ENCODE results near the gene PRLR. TPM values are rescaled to one million over a fixed set of nuclear protein-coding genes. Genes with fewer than 3 reads are reported as not detected.

PRLR gene
- total RNA-seq, 4 donors from 2014 or later, result 15.8 to 80.6 (median 48.0) TPM

DNA sequence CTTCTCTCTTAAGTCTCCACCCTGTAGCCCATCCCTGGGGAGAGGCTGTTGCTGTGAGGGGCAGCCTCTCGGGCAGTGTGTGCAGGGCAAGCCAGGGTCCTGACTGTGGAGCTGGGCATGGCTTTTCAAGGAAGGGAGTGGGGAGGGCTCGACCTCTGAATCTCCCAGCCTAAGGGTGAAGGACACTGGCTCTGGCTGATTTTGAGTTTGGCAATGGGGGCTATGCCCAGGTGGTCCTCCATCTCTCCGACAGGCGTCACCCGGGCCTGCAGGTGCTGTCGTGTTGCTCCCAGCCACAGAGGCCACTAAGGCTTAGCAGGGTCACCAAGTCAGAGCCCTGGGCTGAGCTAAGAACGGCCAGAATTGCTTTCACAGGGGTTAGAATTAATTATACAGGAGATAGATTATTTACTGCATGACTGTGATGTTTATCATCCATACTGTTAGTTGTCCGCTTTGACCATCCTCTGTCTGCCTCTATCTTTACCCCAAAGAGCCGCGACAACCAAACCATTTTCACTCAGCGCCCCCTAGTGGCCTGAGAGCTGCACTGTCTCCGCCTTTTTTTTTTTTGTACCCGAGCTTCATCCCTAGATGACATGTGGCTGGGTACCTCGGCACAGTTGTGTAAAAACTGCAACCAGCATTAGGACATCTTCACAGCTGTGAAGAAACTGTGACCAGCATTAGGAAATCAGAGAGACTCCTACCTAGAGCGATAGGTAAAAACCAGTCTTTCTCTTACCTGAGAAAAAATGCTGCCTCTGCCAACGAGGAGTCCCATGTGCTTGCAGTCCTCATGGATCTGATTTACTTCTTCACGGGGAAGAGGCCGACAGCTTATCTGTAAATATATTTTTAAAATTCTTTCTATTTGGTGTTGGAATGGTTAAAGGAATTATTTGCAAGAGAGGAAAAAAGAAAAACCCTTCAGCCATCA is 227.0 kb downstream of the PRLR start:
- intact Hi-C loops (cut with DNase I; ENCODE audit: low total_unique reads), result no loop called here
- no peaks in the 10 kb centered on the region for H3K4me1 ChIP-seq
- peak; percentile 41 to 49 for DNase-seq
- H3K4me3 ChIP-seq, result no peak overlapping the region
- no peaks in the 10 kb centered on the region for H3K27me3 ChIP-seq
- TF ChIP-seq, protein P1, sequence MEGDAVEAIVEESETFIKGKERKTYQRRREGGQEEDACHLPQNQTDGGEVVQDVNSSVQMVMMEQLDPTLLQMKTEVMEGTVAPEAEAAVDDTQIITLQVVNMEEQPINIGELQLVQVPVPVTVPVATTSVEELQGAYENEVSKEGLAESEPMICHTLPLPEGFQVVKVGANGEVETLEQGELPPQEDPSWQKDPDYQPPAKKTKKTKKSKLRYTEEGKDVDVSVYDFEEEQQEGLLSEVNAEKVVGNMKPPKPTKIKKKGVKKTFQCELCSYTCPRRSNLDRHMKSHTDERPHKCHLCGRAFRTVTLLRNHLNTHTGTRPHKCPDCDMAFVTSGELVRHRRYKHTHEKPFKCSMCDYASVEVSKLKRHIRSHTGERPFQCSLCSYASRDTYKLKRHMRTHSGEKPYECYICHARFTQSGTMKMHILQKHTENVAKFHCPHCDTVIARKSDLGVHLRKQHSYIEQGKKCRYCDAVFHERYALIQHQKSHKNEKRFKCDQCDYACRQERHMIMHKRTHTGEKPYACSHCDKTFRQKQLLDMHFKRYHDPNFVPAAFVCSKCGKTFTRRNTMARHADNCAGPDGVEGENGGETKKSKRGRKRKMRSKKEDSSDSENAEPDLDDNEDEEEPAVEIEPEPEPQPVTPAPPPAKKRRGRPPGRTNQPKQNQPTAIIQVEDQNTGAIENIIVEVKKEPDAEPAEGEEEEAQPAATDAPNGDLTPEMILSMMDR (IDR thresholded peaks at IDR 0.05), result peak; percentile 42 to 83 (median 60)
- TF ChIP-seq POLR2A (IDR thresholded peaks at IDR 0.05), result no peak
- H3K9me3 ChIP-seq, result no peaks in the 10 kb centered on the region
- H3K36me3 ChIP-seq, result no peaks in the 10 kb centered on the region
- H3K27ac ChIP-seq, result no peak overlapping the region

DNA sequence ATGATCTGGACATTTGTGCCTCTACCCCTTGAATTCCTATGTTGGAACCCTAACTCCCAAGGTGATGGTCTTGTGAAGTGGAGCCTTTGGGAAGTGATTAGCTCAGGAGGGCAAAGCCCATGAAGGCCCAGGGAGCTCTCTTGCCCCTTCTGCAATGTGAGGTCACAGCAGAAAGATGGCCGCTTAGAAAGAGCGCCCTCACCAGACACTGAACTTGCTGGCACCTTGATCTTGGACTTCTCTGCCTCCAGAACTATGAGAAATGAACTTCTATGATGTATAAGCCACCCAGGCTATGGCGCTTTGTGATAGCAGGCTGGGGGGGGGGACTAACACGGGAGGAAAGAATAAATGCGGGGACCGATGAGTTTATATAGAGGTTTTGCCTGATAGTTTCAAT is 227.8 kb downstream of the PRLR start:
- H3K27me3 ChIP-seq, result no peaks in the 10 kb centered on the region
- no peak overlapping the region for H3K27ac ChIP-seq
- no peaks in the 10 kb centered on the region for H3K4me1 ChIP-seq
- no peak for DNase-seq
- no peak overlapping the region for H3K4me3 ChIP-seq
- TF ChIP-seq, protein P1 (IDR thresholded peaks at IDR 0.05), result no peak
- H3K9me3 ChIP-seq, result no peaks in the 10 kb centered on the region
- no peaks in the 10 kb centered on the region for H3K36me3 ChIP-seq
- intact Hi-C loops (cut with DNase I; ENCODE audit: low total_unique reads), result no loop called here

DNA sequence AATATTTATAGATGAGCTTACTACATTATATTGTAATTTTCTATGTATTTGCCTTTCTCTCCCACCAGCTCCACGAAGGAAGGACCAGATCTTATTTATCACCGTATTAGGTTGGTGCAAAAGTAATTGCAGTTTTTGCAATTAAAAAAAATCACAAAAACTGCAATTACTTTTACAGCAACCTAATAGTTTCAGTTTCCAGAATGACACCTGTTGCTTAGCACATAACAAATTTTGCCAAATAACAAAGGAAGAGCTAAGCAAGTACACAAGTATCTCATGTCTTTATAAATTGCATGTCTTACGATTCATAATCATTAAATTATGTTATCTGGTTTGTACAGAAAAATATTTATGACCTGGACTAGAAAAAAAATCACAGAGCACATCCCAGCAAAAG is 228.4 kb downstream of the PRLR start:
- no peaks in the 10 kb centered on the region for H3K27me3 ChIP-seq
- no peak for DNase-seq
- no peaks in the 10 kb centered on the region for H3K9me3 ChIP-seq
- H3K4me1 ChIP-seq, result no peaks in the 10 kb centered on the region
- no peaks in the 10 kb centered on the region for H3K36me3 ChIP-seq
- no peak overlapping the region for H3K27ac ChIP-seq
- no peak overlapping the region for H3K4me3 ChIP-seq
- TF ChIP-seq, protein P1 (IDR thresholded peaks at IDR 0.05), result no peak
- TF ChIP-seq POLR2A (IDR thresholded peaks at IDR 0.05), result no peak
- intact Hi-C loops (cut with DNase I; ENCODE audit: low total_unique reads), result no loop called here

Other genes with a start within 250 kb of the PRLR start
- gene AGXT2, start 182.5 kb downstream of the PRLR start, total RNA-seq, result not detected

Measured in uterus (tissue), 4 donors.